ENCODE measurements around the gene MMS19.

- no peak for TF ChIP-seq CTCF (IDR thresholded peaks at IDR 0.05)
- no peak for TF ChIP-seq POLR2A (IDR thresholded peaks at IDR 0.05)
Measured at GRCh38 chr10:97533888-97534287, 35.7 kb upstream of the MMS19 start.

Data from thyroid gland (tissue), 4 donors.